ENCODE data around the gene HSPB2. TPM values are rescaled to one million over a fixed set of nuclear protein-coding genes. Genes with fewer than 3 reads are reported as not detected.
A peak's percentile ranks its signal among the peaks of the same experiment; 100 is the strongest.
"Not testable (repeated sequence)": the region's sequence is repeated elsewhere in the genome, so short reads cannot be mapped to it uniquely, and the experiment has no call there.

The HSPB2 gene
- total RNA-seq, 1 donor from 2014 or later: 36.5 TPM

DNA sequence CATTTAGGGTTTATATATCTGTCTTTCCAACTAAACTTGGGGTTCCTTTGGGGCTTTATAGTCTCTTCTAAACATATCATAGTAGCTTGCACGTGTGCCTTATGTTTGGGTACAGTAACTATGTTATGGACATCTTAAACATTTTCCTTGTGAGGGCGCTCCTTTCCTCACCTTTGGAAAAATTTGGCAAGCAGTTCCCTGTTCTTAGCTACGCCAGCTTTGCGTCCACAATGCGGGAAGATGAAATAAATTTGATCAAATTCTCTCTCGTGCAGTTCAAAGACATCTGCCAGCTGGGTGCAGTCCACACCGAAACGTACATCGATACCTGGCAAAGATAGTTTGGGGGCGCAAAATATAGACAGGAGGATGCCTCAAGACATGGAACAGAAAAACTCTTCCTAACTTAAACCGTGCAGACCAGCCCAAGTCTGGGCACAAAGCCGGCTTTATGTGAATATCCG is 34.1 kb upstream of the HSPB2 start:
- Histone ChIP-seq H3K27ac (replicated peaks) (peak overlapping the region; percentile 96), H3K27me3 (ENCODE audit: low read depth) (no peaks in the 10 kb centered on the region), H3K4me1 (peaks cover 20% of the 10 kb centered on the region), H3K9me3 (replicated peaks) (no peaks in the 10 kb centered on the region), H3K4me3 (peak overlapping the region; percentile 76), H3K36me3 (peaks cover 10% of the 10 kb centered on the region)
- no peak for TF ChIP-seq CTCF (IDR thresholded peaks at IDR 0.05; ENCODE audit: borderline replicate concordance)
- intact Hi-C loops (cut with micrococcal nuclease): no loop called here
- no peak for DNase-seq

GRCh38 chr11:111878849-111879636 is 33.5 kb upstream of the HSPB2 start, which contains the start of the genes CFAP68 and FDXACB1:
Gene CFAP68, plus strand, starts transcription at chr11:111879541. Its CDS starts 20 bp downstream, at chr11:111879561.
Gene FDXACB1, minus strand, starts transcription at chr11:111879165. Its CDS starts 33 bp downstream, at chr11:111879132.
- peak; percentile 95 for DNase-seq
- peak; percentile 96 for TF ChIP-seq CTCF (IDR thresholded peaks at IDR 0.05; ENCODE audit: borderline replicate concordance)
- H3K4me1 ChIP-seq: peaks cover 20% of the 10 kb centered on the region
- peaks cover 10% of the 10 kb centered on the region for H3K36me3 ChIP-seq
- no peaks in the 10 kb centered on the region for H3K27me3 ChIP-seq (ENCODE audit: low read depth)
- peak within 1 kb of the TSS; percentile 96 for H3K27ac ChIP-seq (replicated peaks)
- intact Hi-C loops (cut with micrococcal nuclease): no loop called here
- H3K4me3 ChIP-seq: peak within 1 kb of the TSS; percentile 76
- no peaks in the 10 kb centered on the region for H3K9me3 ChIP-seq (replicated peaks)

DNA sequence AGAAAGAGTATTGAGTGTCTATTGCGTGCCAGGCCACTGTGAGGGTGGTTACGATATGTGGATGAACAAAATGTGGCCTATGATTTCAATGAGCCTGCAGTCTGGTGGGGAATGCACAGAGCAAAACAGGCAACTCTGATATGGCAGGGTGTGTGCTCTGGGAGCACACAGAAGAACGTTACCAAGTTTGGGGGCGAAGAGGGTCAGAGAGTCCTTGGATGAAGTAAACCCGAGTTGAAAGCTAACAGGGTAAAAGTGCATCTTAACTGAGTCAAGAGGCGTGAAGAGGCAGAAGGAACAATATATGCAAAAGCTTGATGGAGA is 32.9 kb upstream of the HSPB2 start:
- intact Hi-C loops (cut with micrococcal nuclease): no loop called here
- peaks cover 10% of the 10 kb centered on the region for H3K36me3 ChIP-seq

GRCh38 chr11:111882202-111882601 is 30.3 kb upstream of the HSPB2 start:
- intact Hi-C loops (cut with micrococcal nuclease): no loop called here
- no peak overlapping the region for H3K4me3 ChIP-seq
- no peak for DNase-seq
- H3K27me3 ChIP-seq (ENCODE audit: low read depth): no peaks in the 10 kb centered on the region
- peaks cover 20% of the 10 kb centered on the region for H3K4me1 ChIP-seq
- H3K36me3 ChIP-seq: no peaks in the 10 kb centered on the region
- H3K9me3 ChIP-seq (replicated peaks): no peaks in the 10 kb centered on the region
- no peak for TF ChIP-seq CTCF (IDR thresholded peaks at IDR 0.05; ENCODE audit: borderline replicate concordance)
- no peak overlapping the region for H3K27ac ChIP-seq (replicated peaks)

More for the DNA sequence above, 32.9 kb upstream of the HSPB2 start:
- Histone ChIP-seq H3K4me3 (peak overlapping the region; percentile 76), H3K4me1 (peaks cover 20% of the 10 kb centered on the region), H3K9me3 (replicated peaks) (no peaks in the 10 kb centered on the region), H3K27ac (replicated peaks) (peak overlapping the region; percentile 96), H3K27me3 (ENCODE audit: low read depth) (no peaks in the 10 kb centered on the region)
- TF ChIP-seq CTCF (IDR thresholded peaks at IDR 0.05; ENCODE audit: borderline replicate concordance): no peak
- DNase-seq: no peak

- H3K27me3 ChIP-seq (ENCODE audit: low read depth); H3K9me3 ChIP-seq (replicated peaks); DNase-seq; intact Hi-C loops (cut with micrococcal nuclease); H3K4me3 ChIP-seq; H3K4me1 ChIP-seq; H3K36me3 ChIP-seq; H3K27ac ChIP-seq (replicated peaks): not testable (repeated sequence)
Observed at GRCh38 chr11:111885053-111885452, 27.5 kb upstream of the HSPB2 start.

DNA sequence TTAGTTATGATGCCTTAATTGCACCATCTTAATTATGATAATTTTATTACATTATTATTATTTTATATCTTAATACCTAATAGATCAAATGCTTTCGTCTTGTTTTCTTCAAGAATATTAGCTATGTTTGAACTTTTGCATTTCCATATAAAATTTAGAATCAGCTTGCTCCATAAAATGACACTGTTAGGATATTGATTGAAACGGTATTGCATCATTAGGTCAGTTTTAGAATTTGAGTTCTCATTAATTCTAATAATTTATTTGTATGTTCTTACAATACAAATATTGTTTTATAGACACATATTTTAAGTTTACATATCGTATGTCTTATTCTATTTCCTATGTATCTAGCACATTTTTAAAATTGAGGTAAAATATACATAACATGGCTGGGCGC is 26.5 kb upstream of the HSPB2 start:
- intact Hi-C loops (cut with micrococcal nuclease): no loop called here
- no peak for DNase-seq

More for the DNA sequence above, 26.5 kb upstream of the HSPB2 start:
- H3K9me3 ChIP-seq (replicated peaks): no peaks in the 10 kb centered on the region
- H3K4me1 ChIP-seq: no peaks in the 10 kb centered on the region
- H3K27ac ChIP-seq (replicated peaks): no peak overlapping the region
- no peak overlapping the region for H3K4me3 ChIP-seq
- H3K27me3 ChIP-seq (ENCODE audit: low read depth): no peaks in the 10 kb centered on the region
- H3K36me3 ChIP-seq: no peaks in the 10 kb centered on the region
- no peak for TF ChIP-seq CTCF (IDR thresholded peaks at IDR 0.05; ENCODE audit: borderline replicate concordance)

All from left ventricle myocardium inferior (tissue), 1 donor.